Progenitor cell of endocrine pancreas (in vitro differentiated cells): ENCODE measurements around the gene CTNNA2. TPM values are rescaled to one million over a fixed set of nuclear protein-coding genes. Genes with fewer than 3 reads are reported as not detected.
"Not testable (repeated sequence)": the region's sequence is repeated elsewhere in the genome, so short reads cannot be mapped to it uniquely, and the experiment has no call there.

Source experiments
- DNase-seq: peaks from one replicate; pipeline ENCODE4 v3.0.0; 2021; ENCODE audit warnings: low spot score; ENCODE audit not compliant: unreplicated experiment
- H3K27ac Mint-ChIP-seq: 2 replicates; pipeline ENCODE4 v1.8.0; 2021; ENCODE audit warnings: mild to moderate bottlenecking, moderate library complexity, mixed read lengths
- H3K27me3 Mint-ChIP-seq: 2 replicates; pipeline ENCODE4 v1.8.0; 2021; ENCODE audit warnings: mixed read lengths
- H3K36me3 Mint-ChIP-seq: 2 replicates; pipeline ENCODE4 v1.8.0; 2022; ENCODE audit warnings: mixed read lengths; ENCODE audit not compliant: insufficient read depth
- H3K4me1 Mint-ChIP-seq: 2 replicates; pipeline ENCODE4 v1.8.0; 2021; ENCODE audit warnings: low read depth, mixed read lengths
- H3K4me3 Mint-ChIP-seq: 2 replicates; pipeline ENCODE4 v1.8.0; 2021; ENCODE audit warnings: low read depth, mild to moderate bottlenecking, moderate library complexity, mixed read lengths
- H3K9me3 Mint-ChIP-seq: 2 replicates; pipeline ENCODE4 v1.8.0; 2021; ENCODE audit warnings: low read depth, mixed read lengths
- total RNA-seq: library from RNA; stranded (reverse); gene quantifications from 2 replicates; pipeline ENCODE4 v1.2.1, GENCODE V29; 2021
- TF ChIP-seq, protein P1 (sequence below): fragments of 200-600 bp; sonication (generic); IDR thresholded peaks from one replicate; pipeline ENCODE4 v1.5.0; 2021; ENCODE audit warnings: antibody characterized with exemption, mild to moderate bottlenecking; ENCODE audit not compliant: unreplicated experiment

CTNNA2 gene
- total RNA-seq, 1 donor from 2014 or later = 10.2 TPM

DNA sequence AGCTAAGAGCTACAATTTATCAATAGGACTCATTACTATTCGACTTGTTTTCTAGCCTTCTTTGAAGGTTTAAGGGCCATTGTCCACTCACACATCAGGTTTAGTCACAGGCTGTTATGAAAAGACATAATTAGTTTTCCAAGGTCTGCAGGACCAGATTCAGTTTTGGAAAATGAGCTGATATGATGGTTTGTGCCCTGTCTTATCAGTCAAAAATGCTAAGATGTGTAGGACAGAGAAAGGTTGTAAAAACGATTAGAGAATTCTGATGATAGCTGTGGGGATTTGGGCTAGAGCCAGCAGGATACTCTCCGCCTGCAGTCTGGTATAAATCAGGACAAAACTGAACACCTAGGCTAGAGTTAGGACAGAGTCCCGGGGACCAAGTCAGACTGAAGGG, 578.4 kb downstream of the CTNNA2 start:
- peaks cover 2% of the 10 kb centered on the region for H3K36me3 Mint-ChIP-seq
- no peak overlapping the region for H3K27ac Mint-ChIP-seq
- H3K4me3 Mint-ChIP-seq = no peak overlapping the region
- no peak for DNase-seq
- H3K4me1 Mint-ChIP-seq = peaks cover 6% of the 10 kb centered on the region
- H3K9me3 Mint-ChIP-seq = peaks cover 2% of the 10 kb centered on the region
- H3K27me3 Mint-ChIP-seq = no peaks in the 10 kb centered on the region
- TF ChIP-seq, protein P1, sequence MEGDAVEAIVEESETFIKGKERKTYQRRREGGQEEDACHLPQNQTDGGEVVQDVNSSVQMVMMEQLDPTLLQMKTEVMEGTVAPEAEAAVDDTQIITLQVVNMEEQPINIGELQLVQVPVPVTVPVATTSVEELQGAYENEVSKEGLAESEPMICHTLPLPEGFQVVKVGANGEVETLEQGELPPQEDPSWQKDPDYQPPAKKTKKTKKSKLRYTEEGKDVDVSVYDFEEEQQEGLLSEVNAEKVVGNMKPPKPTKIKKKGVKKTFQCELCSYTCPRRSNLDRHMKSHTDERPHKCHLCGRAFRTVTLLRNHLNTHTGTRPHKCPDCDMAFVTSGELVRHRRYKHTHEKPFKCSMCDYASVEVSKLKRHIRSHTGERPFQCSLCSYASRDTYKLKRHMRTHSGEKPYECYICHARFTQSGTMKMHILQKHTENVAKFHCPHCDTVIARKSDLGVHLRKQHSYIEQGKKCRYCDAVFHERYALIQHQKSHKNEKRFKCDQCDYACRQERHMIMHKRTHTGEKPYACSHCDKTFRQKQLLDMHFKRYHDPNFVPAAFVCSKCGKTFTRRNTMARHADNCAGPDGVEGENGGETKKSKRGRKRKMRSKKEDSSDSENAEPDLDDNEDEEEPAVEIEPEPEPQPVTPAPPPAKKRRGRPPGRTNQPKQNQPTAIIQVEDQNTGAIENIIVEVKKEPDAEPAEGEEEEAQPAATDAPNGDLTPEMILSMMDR = no peak

- peaks cover 2% of the 10 kb centered on the region for H3K36me3 Mint-ChIP-seq
- no peak overlapping the region for H3K27ac Mint-ChIP-seq
- H3K4me1 Mint-ChIP-seq = peaks cover 6% of the 10 kb centered on the region
- peaks cover 5% of the 10 kb centered on the region for H3K9me3 Mint-ChIP-seq
- TF ChIP-seq, protein P1 = no peak
- H3K27me3 Mint-ChIP-seq = no peaks in the 10 kb centered on the region
- no peak overlapping the region for H3K4me3 Mint-ChIP-seq
- no peak for DNase-seq
Measured at GRCh38 chr2:80092474-80092873, 579.6 kb downstream of the CTNNA2 start.

DNA sequence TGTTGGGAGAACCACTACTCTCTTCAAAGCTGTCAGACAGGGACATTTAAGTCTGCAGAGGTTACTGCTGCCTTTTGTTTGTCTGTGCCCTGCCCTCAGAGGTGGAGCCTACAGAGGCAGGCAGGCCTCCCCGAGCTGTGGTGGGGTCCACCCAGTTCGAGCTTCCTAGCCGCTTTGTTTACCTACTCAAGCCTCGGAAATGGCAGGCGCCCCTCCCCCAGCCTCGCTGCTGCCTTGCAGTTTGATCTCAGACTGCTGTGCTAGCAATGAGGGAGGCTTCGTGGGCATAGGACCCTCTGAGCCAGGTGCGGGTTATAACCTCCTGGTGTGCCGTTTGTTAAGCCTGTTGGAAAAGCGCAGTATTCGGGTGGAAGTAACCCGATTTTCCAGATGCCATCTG, 585.7 kb downstream of the CTNNA2 start:
- not testable (repeated sequence) for H3K27me3 Mint-ChIP-seq, H3K36me3 Mint-ChIP-seq, H3K4me3 Mint-ChIP-seq, H3K4me1 Mint-ChIP-seq, H3K27ac Mint-ChIP-seq, DNase-seq
- peaks cover 14% of the 10 kb centered on the region for H3K9me3 Mint-ChIP-seq

DNA sequence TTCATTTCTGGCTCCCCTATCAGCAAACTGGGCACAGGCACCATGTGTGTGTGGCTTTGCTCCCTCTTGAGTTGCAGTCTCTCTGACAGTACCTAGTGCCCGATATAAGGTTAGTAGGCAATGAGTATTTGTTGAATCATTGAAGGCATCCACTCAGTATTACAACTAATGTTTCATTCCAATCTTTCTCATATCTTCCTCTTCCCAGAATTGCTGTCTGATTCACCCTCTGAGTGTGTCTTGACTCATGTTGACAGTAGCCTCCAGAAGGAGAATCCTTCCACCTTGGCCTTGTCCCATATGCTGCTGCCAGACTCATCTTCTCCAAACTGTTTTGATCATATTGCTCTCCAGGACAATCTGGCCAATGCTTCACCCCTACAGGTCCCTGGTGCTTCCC, 589.2 kb downstream of the CTNNA2 start:
- Mint-ChIP-seq H3K4me3 (no peak overlapping the region), H3K36me3 (no peaks in the 10 kb centered on the region), H3K4me1 (peaks cover 2% of the 10 kb centered on the region)

DNA sequence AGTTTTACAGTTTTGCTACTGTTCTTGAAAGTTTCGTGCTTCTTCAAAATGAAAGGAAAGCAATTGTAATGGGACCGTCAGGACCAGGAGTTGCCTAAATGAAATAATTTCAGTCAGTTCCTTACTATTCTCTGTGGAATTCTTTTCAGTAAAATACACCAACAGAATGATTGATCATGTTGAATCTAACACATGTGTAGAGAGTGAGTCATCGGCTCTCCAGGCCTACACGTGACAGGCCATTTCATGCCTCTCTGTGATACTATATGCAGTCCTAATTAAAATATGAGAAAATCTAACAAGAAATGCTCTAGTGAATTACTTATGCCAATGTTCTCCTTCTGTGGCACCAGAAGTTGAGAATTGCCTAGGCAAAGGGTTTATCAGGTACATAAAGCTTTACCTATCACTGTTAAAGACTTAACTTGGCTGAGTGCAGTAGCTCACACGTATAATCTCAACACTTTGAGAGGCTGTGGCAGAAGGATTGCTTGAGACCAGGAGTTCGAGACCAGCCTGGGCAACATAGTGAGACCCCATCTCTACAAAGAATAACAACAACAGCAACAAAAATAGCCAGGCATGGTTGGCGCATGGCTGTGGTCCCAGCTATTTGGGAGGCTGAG, 592.3 kb downstream of the CTNNA2 start:
- TF ChIP-seq, protein P1 = no peak

More for the DNA sequence above, 589.2 kb downstream of the CTNNA2 start:
- Mint-ChIP-seq H3K9me3 (peaks cover 11% of the 10 kb centered on the region), H3K27me3 (no peaks in the 10 kb centered on the region), H3K27ac (no peak overlapping the region)
- DNase-seq = no peak
- TF ChIP-seq, protein P1 = no peak

DNA sequence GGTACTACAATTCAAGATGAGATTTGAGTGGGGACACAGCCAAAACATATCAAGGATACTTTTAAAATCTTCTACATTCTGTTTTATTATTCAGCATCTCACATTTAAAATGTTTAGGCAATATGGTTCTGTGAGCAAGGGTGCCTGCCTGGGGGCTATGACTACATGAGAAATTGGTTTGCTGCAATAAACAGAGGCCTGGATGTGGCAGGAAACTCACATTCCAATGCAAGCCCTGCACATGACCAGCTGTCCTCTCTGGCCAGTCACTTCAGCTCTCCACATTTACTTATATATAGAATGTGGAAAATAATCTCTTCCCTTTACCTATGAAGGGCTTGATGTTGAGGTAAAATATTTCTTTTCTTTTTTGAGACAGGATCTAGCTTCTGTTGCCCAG, 598.3 kb downstream of the CTNNA2 start:
- no peak for DNase-seq
- TF ChIP-seq, protein P1 = no peak
- no peaks in the 10 kb centered on the region for H3K36me3 Mint-ChIP-seq
- H3K9me3 Mint-ChIP-seq = no peaks in the 10 kb centered on the region
- H3K4me3 Mint-ChIP-seq = no peak overlapping the region
- peaks cover 1% of the 10 kb centered on the region for H3K4me1 Mint-ChIP-seq
- no peak overlapping the region for H3K27ac Mint-ChIP-seq
- no peaks in the 10 kb centered on the region for H3K27me3 Mint-ChIP-seq

More for the DNA sequence above, 592.3 kb downstream of the CTNNA2 start:
- Mint-ChIP-seq H3K4me3 (no peak overlapping the region), H3K27me3 (no peaks in the 10 kb centered on the region), H3K36me3 (no peaks in the 10 kb centered on the region), H3K9me3 (no peaks in the 10 kb centered on the region), H3K27ac (no peak overlapping the region), H3K4me1 (peaks cover 2% of the 10 kb centered on the region)
- DNase-seq = no peak
